HTERT RPE-1 (cell line): ENCODE data around the gene ITGB1.
"Not testable (repeated sequence)": the region's sequence is repeated elsewhere in the genome, so short reads cannot be mapped to it uniquely, and the experiment has no call there.

Experiments used
- in situ Hi-C: fragments of 300-500 bp; cut with MboI; formaldehyde crosslinking; loops from 4 replicates; pipeline ENCODE4 v1.14.3; 2020; ENCODE audit warnings: low sequenced_read_pairs

Gene ITGB1

GRCh38 chr10:32980558-32981468 is 22.8 kb upstream of the ITGB1 start:
- in situ Hi-C loops, result no loop called here

GRCh38 chr10:32980242-32980557 is 22.2 kb upstream of the ITGB1 start:
- in situ Hi-C loops, result no loop called here

- in situ Hi-C loops, result not testable (repeated sequence)
These were observed 21.7 kb upstream of the ITGB1 start for GRCh38 chr10:32979719-32980118.

GRCh38 chr10:32979041-32979440 is 21.0 kb upstream of the ITGB1 start:
- in situ Hi-C loops, result no loop called here

- in situ Hi-C loops, result not testable (repeated sequence)
These were observed 20.1 kb upstream of the ITGB1 start for GRCh38 chr10:32977846-32978809.

- in situ Hi-C loops, result no loop called here
These were observed 18.3 kb upstream of the ITGB1 start for GRCh38 chr10:32976338-32976737.

- in situ Hi-C loops, result no loop called here
These were observed 14.9 kb upstream of the ITGB1 start for GRCh38 chr10:32972929-32973328.

GRCh38 chr10:32972460-32972859 is 14.4 kb upstream of the ITGB1 start:
- in situ Hi-C loops, result no loop called here

GRCh38 chr10:32971536-32972091 is 13.6 kb upstream of the ITGB1 start:
- in situ Hi-C loops, result no loop called here

GRCh38 chr10:32970910-32971309 is 12.9 kb upstream of the ITGB1 start:
- in situ Hi-C loops, result no loop called here

- in situ Hi-C loops, result no loop called here
These were observed 6.2 kb upstream of the ITGB1 start for GRCh38 chr10:32964270-32964669.

GRCh38 chr10:32963096-32963495 is 5.1 kb upstream of the ITGB1 start:
- in situ Hi-C loops, result no loop called here

- in situ Hi-C loops, result no loop called here
These were observed 4.5 kb upstream of the ITGB1 start for GRCh38 chr10:32962521-32962920.

- in situ Hi-C loops, result no loop called here
These were observed 3.9 kb upstream of the ITGB1 start for GRCh38 chr10:32961895-32962369.

- in situ Hi-C loops, result no loop called here
These were observed 3.4 kb upstream of the ITGB1 start for GRCh38 chr10:32961343-32961894.

GRCh38 chr10:32960022-32960421 is 2.0 kb upstream of the ITGB1 start:
- in situ Hi-C loops, result no loop called here

GRCh38 chr10:32959006-32959920 is 1.2 kb upstream of the ITGB1 start:
- in situ Hi-C loops, result no loop called here

- in situ Hi-C loops, result no loop called here
These were observed 517 bp downstream of the ITGB1 start for GRCh38 chr10:32957341-32958084.
